Thyroid gland (tissue), 4 donors: ENCODE results near the gene SERINC2. TPM values are rescaled to one million over a fixed set of nuclear protein-coding genes. Genes with fewer than 3 reads are reported as not detected.
"Not testable (repeated sequence)": the region's sequence is repeated elsewhere in the genome, so short reads cannot be mapped to it uniquely, and the experiment has no call there.

Experiments
- DNase-seq, 2 donors: peaks; one replicate each; pipeline ENCODE4 v3.0.0-alpha.2; 2019
- H3K27ac ChIP-seq, 3 donors: fragments of 200-600 bp; sonication (generic); 1 replicate in 2 of 3; 2 replicates in 1 of 3; pipeline ENCODE4 v1.5.1; 2016 to 2019; ENCODE audit warnings: mild to moderate bottlenecking in 1 of 3, moderate library complexity in 1 of 3
- H3K27me3 ChIP-seq: fragments of 200-600 bp; sonication (generic); one replicate; pipeline ENCODE4 v1.5.1; 2019
- H3K36me3 ChIP-seq, 2 donors: fragments of 200-600 bp; sonication (generic); one replicate each; pipeline ENCODE4 v1.5.1; 2016 to 2019
- H3K4me1 ChIP-seq, 2 donors: fragments of 200-600 bp; sonication (generic); one replicate each; pipeline ENCODE4 v1.5.1; 2017 to 2019
- H3K4me3 ChIP-seq, 3 donors: fragments of 200-600 bp; sonication (generic); replicated peaks in 1 of 3; 1 replicate in 2 of 3; 2 replicates in 1 of 3; pipeline ENCODE4 v1.5.1; 2016; ENCODE audit warnings: mild to moderate bottlenecking in 1 of 3
- H3K9me3 ChIP-seq: fragments of 200-600 bp; sonication (generic); one replicate; pipeline ENCODE4 v1.5.1; 2017
- POLR2A ChIP-seq, 2 donors: fragments of 450-650 bp; IDR thresholded peaks; one replicate each; pipeline ENCODE4 v1.6.1; 2017; ENCODE audit warnings: antibody characterized with exemption in 2 of 2, mild to moderate bottlenecking in 2 of 2, moderate library complexity in 1 of 2
- WGBS, 2 donors: methylation state at CpG; one replicate each; pipeline ENCODE4 v1.1.5; 2017; 5-methylcytosine and 5-hydroxymethylcytosine counted together
- intact Hi-C: fragments of 100-400 bp; cut with DNase I; formaldehyde crosslinking; loops from one replicate; pipeline ENCODE4 v1.15.1; 2023
- total RNA-seq, 4 donors: library from RNA; depleted of rRNA; stranded (reverse); fragments of >200 nt; gene quantifications; one replicate each; pipeline ENCODE4 v1.2.3, GENCODE V29; 2016
- TF ChIP-seq, protein P1 (sequence below), 6 experiments: fragments of 200-600 bp in 3 of 6; fragments of 450-650 bp in 3 of 6; sonication (generic) in 3 of 6; IDR thresholded peaks; one replicate each; pipeline ENCODE4 v1.5.1; 2016 to 2019; ENCODE audit warnings: antibody characterized with exemption in 6 of 6, mild to moderate bottlenecking in 2 of 6, inconsistent platforms in 1 of 6, moderate library complexity in 1 of 6

The SERINC2 gene
- total RNA-seq, 4 donors from 2014 or later: 28.9 to 57.7 (median 37.7) TPM

- 91 to 100% methylated on average over 1 of the region's 1 CpG for WGBS, 2 donors
- intact Hi-C loops, H3K4me1 ChIP-seq, H3K27me3 ChIP-seq, H3K4me3 ChIP-seq, DNase-seq, H3K27ac ChIP-seq, H3K36me3 ChIP-seq, H3K9me3 ChIP-seq: not testable (repeated sequence)
Observed at GRCh38 chr1:31472673-31473072, 59.7 kb downstream of the SERINC2 start.

- H3K27me3 ChIP-seq, H3K4me1 ChIP-seq, H3K4me3 ChIP-seq, H3K36me3 ChIP-seq, H3K9me3 ChIP-seq, H3K27ac ChIP-seq, intact Hi-C loops, DNase-seq: not testable (repeated sequence)
Observed at GRCh38 chr1:31473508-31473907, 60.5 kb downstream of the SERINC2 start.

- H3K27ac ChIP-seq, H3K4me3 ChIP-seq, H3K4me1 ChIP-seq, DNase-seq, H3K9me3 ChIP-seq, H3K36me3 ChIP-seq, H3K27me3 ChIP-seq, intact Hi-C loops: not testable (repeated sequence)
- WGBS, 2 donors: 72 to 85% methylated on average over 7 of the region's 7 CpGs
Observed at GRCh38 chr1:31474567-31474966, 61.6 kb downstream of the SERINC2 start.

DNA sequence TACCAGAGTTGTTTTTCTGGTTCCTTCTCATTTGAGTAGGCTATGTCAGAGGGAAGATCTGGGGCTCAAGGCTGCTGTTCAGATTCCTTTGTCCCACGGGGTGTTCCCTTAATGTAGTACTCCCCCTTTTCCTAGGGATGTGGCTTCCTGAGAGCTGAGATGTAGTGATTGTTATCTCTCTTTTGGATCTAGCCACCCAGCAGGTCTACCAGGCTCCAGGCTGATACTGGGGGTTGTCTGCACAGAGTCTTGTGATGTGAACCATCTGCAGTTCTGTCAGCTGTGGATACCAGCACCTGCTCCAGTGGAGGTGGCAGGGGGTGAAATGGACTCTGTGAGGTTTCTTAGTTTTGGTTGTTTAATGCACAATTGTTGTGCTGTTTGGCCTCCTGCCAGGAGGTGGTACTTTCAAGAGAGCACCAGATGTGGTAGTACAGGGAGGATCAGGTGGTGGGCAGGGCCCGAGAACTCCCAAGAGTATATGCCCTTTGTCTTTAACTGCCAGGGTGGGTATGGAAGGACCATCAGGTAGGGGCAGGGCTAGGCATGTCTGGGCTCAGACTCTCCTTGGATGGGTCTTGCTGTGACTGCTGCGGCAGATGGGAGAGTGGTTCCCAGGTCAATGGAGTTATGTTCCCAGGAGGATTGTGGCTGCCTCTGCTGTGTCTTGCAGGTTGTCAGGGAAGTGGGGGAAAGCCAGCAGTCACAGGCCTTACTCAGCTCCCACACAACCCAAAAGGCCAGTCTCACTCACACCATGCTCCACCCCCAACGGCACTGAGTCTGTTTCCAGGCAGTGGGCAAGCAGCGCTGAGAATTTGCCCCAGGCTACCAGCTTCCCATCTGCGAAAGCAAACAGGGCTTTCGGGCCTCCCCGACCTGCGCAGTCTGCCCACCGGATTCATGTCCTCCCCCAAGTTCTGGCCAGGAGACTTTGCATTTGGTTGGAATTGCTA is 64.2 kb downstream of the SERINC2 start:
- no peaks in the 10 kb centered on the region for H3K27me3 ChIP-seq
- DNase-seq: no peak
- intact Hi-C loops: no loop called here
- H3K4me1 ChIP-seq: no peaks in the 10 kb centered on the region
- TF ChIP-seq POLR2A (IDR thresholded peaks at IDR 0.05): no peak
- TF ChIP-seq, protein P1, sequence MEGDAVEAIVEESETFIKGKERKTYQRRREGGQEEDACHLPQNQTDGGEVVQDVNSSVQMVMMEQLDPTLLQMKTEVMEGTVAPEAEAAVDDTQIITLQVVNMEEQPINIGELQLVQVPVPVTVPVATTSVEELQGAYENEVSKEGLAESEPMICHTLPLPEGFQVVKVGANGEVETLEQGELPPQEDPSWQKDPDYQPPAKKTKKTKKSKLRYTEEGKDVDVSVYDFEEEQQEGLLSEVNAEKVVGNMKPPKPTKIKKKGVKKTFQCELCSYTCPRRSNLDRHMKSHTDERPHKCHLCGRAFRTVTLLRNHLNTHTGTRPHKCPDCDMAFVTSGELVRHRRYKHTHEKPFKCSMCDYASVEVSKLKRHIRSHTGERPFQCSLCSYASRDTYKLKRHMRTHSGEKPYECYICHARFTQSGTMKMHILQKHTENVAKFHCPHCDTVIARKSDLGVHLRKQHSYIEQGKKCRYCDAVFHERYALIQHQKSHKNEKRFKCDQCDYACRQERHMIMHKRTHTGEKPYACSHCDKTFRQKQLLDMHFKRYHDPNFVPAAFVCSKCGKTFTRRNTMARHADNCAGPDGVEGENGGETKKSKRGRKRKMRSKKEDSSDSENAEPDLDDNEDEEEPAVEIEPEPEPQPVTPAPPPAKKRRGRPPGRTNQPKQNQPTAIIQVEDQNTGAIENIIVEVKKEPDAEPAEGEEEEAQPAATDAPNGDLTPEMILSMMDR (IDR thresholded peaks at IDR 0.05): no peak
- no peak overlapping the region for H3K4me3 ChIP-seq
- no peaks in the 10 kb centered on the region for H3K9me3 ChIP-seq
- no peaks in the 10 kb centered on the region for H3K36me3 ChIP-seq
- WGBS, 2 donors: 77 to 78% methylated on average over 9 to 10 of the region's 10 CpGs
- H3K27ac ChIP-seq: no peak overlapping the region

GRCh38 chr1:31478167-31478566 is 65.2 kb downstream of the SERINC2 start:
- Histone ChIP-seq H3K4me1 (no peaks in the 10 kb centered on the region), H3K27ac (no peak overlapping the region), H3K36me3 (no peaks in the 10 kb centered on the region), H3K27me3 (no peaks in the 10 kb centered on the region), H3K4me3 (no peak overlapping the region), H3K9me3 (no peaks in the 10 kb centered on the region)
- 85 to 86% methylated on average over 2 of the region's 2 CpGs for WGBS, 2 donors
- no peak for DNase-seq
- intact Hi-C loops: no loop called here
- TF ChIP-seq, protein P1 (IDR thresholded peaks at IDR 0.05): no peak

DNA sequence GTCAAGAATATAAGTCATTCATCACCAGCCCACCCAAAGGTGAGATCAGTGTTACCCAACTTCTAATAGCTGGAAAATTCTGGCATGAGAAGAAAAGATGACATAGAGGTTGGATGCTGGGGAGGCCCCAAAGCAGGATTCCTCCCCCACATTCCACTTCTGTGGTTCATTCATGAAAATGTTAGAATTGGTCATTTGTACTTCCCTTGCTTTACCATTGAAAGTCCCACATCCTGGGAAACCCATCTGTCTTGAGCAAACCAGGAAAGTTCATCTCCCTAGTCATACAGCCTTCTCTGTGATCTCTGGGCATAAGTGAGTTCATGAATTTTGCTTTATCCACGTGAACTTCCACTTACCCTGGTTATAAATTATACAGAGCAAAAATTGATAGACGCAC is 66.8 kb downstream of the SERINC2 start:
- no peaks in the 10 kb centered on the region for H3K27me3 ChIP-seq
- H3K9me3 ChIP-seq: no peaks in the 10 kb centered on the region
- no peak for DNase-seq
- no peak for TF ChIP-seq POLR2A (IDR thresholded peaks at IDR 0.05)
- TF ChIP-seq, protein P1 (IDR thresholded peaks at IDR 0.05): no peak
- H3K27ac ChIP-seq: no peak overlapping the region
- no peak overlapping the region for H3K4me3 ChIP-seq
- H3K4me1 ChIP-seq: no peaks in the 10 kb centered on the region
- WGBS, 2 donors: 79 to 86% methylated on average over 2 of the region's 2 CpGs
- no peaks in the 10 kb centered on the region for H3K36me3 ChIP-seq
- intact Hi-C loops: no loop called here

GRCh38 chr1:31480426-31480825 is 67.4 kb downstream of the SERINC2 start:
- WGBS, 2 donors: 67 to 82% methylated on average over 4 of the region's 4 CpGs
- H3K4me1 ChIP-seq, intact Hi-C loops, H3K27ac ChIP-seq, H3K9me3 ChIP-seq, DNase-seq, H3K4me3 ChIP-seq, H3K27me3 ChIP-seq, H3K36me3 ChIP-seq: not testable (repeated sequence)
